Activated CD8-positive, alpha-beta memory T cell treated with anti-CD3 and anti-CD28 coated beads, Interleukin-2, amount 50 U/mL, for 1 hour (primary cell): ENCODE measurements around the gene RPP25L.
"Not testable (repeated sequence)": the region's sequence is repeated elsewhere in the genome, so short reads cannot be mapped to it uniquely, and the experiment has no call there.

Experiments used
- DNase-seq: peaks from one replicate; pipeline ENCODE4 v3.0.0-alpha.2; 2020; ENCODE audit errors: extremely low read depth

Gene RPP25L

DNA sequence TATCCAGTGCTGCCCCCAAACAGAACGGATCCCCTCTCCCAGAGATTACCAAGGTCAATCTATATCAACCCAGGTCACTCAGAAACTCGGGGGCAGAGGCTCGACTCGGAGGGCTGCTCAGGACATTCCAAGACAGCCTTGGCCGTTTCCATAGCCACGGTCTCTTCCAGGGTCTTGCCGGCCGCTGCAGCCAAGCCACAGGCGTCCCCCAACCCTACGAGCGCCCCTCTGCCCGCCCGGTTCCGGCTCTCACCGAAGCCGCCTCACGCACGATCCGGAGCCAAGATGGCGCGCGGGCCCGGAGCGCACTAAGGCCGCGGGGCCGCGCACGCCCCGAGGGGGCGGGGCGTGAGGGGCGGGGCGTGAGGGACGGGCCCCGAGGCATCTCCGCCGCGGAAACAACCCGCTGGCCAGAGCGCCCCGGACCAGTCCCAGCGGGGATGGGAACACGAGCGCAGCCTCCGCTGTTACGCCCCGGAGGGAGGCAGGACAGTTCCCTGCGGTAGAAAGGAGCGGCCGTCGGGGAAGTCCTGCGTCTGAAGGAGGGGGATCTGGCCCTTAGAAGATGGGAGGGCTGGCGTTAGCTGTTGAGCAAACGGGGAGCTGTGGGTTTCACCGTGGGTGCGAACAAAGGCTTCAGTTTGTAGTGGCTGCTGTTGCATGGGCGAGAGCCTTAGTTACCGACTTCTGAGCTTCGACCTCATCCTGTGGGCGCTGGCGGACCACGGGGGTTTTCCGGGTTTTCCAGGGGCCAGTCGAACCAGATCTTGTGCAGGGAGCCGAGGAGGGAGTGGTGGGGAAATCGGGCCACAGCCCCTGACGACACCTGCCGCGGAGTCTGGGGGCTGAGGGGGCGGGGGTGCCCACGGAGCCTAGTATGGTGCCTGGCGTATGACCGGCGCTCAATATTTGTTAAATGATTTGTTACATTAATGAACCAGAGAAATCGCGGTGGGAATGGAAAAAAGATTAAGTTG, at the start of gene RPP25L:
Gene RPP25L (minus strand): TSS at position 287 of the 977 bp plus-strand sequence. CDS start 801 bp downstream, outside the sequence.
- DNase-seq = no peak

GRCh38 chr9:34659592-34660253, 47.8 kb upstream of the RPP25L start:
- no peak for DNase-seq

GRCh38 chr9:34658461-34658860, 46.6 kb upstream of the RPP25L start:
- no peak for DNase-seq

DNA sequence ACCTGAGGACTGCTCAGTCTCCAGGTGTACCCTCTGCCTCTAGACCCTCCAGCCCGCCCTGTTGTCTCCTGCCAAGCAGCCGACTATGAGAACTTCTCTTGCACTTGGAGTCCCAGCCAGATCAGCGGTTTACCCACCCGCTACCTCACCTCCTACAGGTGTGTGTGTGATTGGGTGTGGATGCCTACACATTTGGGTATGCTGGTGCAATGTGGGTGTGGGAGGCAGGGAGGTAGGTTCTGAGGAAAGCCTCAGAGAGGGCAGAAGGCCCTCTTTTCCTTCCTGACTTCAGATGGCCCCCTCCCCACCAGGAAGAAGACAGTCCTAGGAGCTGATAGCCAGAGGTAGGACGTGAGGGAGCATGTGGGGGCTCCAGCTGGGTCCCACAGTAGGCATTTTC, 45.1 kb upstream of the RPP25L start:
- DNase-seq = no peak

- no peak for DNase-seq
Measured at GRCh38 chr9:34655394-34655793, 43.5 kb upstream of the RPP25L start.

DNA sequence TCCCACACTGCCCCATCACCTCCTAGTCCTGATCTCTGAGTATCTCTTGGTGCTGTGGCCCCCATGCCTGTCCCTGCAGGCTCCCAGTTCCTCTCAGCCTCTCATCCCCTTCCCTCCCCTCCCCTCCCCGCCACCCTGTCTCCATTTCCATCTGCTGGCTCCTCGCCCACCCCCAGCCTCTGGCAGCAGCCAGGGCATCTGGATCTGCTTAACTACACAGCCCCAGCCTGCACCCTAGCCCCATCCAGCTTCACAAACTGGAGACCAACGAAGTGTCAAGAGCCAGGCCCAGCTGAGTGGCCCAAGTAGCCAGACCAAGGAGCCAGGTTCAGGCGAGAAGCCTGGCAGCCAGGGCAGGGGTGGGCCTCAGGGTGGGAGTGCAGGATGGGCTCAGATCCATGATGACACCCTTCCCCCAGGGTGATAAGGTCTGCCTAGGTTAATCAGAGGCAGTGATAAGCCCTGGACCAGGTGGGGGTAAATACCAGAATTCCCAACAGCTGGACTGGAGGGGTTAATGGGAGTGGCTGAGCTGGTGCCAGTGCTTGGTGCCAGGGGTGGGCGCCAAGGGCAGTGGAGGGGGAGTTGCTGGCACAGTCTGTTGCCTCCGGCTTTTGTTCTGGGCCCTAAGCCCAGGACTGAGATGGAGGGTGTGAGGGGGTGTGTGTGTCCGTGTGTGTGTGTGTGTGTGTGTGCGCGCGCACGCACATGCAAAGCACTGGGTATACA, 42.6 kb upstream of the RPP25L start:
- no peak for DNase-seq

DNA sequence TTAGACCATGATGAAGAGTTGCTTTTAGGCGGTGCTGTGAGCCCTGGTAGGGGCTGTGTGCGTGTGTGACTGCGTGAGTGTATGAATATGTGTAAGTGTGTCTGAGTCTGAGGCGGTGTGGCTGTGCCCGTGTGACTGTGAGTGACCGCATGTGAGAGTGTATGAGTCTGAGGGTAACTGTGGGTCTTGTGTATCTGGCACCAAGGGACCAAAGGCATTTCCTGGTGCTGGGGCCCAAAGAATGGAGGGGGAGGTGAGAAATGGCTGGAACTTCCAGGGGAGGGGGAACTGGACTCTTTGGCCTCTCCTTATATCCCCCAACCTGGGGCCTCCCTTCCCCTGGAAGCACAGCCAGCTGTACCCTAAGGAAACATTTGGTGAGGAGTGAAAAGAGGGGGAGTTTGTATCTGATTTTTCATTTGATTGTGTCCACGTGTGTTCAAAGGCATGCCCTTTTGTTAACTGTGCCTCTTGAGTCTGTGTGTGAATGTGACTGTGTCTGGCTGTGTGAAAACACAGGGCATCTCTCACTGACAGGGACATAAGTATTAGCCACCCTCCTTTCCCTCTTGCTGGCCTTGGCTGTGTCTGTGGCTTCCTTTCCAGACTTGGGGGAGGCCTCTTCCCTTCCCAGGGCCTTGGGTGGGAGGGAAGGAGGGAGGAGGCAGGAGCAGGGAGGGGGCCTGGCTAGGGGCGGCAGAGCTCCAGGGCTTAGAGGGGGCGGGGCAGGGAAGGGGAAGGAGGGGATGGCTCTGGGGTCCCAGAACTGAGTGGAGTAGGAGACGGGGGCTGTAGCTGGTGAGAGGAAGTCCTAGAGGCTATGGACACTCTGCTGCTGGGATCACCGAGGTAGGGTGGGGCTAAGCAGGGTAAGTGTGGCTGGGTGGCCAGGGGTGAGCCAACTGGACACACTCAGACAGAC, 41.5 kb upstream of the RPP25L start:
- no peak for DNase-seq

DNA sequence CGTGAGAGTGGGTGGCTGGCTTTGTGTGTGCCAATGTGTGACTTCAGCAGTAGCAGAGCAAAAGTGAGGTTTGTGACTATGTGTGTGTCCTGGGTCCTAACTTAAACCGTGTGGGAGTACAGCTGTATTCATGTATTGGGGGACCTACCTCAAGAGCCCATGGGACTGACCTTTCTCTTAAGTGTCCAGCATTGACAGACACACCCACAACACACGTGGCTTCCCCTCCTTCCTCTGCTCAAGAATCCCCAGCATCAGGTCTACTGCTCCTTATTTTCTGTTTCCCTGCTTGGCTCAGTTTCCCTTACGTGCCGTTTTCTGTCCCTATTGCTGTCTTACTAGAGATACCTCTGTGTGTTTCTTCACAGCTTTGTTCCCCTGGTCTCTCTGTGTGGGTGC, 40.7 kb upstream of the RPP25L start:
- no peak for DNase-seq

- DNase-seq = no peak
Measured at GRCh38 chr9:34651876-34652601, 40.1 kb upstream of the RPP25L start, which contains the start of gene IL11RA. TSS of gene IL11RA (plus strand) at chr9:34652185. CDS start at chr9:34655218, 3,033 bp downstream.

GRCh38 chr9:34651321-34651720, 39.4 kb upstream of the RPP25L start:
- DNase-seq = no peak

DNA sequence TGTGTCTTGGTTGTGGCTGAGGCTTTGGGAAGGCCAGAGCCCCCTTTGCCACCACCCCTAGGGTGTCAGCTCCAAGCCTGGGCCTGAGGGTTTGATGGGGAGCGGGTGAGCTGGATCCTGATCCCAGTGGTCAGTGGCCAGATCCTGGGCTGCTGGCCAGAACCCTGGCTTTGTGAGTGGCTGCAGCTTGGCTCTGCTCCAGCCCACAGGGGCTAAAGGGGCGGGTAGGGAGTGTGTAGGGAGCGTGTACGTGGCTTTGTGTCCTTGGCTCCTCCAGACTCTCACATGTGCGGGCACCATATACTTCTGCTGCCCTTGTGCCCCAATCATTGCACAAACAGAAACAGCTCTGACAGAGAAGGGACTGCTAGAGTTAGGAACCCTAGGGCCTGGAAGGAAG, 38.9 kb upstream of the RPP25L start:
- no peak for DNase-seq

DNA sequence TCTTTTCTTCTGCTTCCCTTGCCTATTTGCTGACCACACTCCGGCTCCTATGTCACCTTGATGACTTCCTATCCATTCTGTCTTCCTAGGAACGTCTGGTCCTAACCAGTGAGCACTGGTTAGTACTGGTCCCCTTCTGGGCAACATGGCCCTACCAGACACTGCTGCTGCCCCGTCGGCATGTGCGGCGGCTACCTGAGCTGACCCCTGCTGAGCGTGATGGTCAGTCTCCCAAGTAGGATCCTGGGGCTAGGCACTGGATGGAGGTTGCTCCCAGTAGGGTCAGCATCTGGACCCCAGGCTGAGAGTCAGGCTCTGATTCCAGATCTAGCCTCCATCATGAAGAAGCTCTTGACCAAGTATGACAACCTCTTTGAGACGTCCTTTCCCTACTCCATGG, 36.8 kb upstream of the RPP25L start:
- no peak for DNase-seq

- DNase-seq = no peak
Measured at GRCh38 chr9:34647651-34648050, 35.8 kb upstream of the RPP25L start.

DNA sequence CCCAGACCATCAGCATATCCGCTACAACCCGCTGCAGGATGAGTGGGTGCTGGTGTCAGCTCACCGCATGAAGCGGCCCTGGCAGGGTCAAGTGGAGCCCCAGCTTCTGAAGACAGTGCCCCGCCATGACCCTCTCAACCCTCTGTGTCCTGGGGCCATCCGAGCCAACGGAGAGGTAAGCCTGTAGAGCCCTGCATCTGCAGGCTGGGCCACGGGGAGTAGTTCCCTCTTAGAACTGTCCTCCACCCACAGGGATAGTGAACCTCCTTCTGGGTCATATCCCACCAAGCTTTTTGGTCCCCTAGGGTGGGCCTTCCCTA, 35.1 kb upstream of the RPP25L start:
- no peak for DNase-seq

DNA sequence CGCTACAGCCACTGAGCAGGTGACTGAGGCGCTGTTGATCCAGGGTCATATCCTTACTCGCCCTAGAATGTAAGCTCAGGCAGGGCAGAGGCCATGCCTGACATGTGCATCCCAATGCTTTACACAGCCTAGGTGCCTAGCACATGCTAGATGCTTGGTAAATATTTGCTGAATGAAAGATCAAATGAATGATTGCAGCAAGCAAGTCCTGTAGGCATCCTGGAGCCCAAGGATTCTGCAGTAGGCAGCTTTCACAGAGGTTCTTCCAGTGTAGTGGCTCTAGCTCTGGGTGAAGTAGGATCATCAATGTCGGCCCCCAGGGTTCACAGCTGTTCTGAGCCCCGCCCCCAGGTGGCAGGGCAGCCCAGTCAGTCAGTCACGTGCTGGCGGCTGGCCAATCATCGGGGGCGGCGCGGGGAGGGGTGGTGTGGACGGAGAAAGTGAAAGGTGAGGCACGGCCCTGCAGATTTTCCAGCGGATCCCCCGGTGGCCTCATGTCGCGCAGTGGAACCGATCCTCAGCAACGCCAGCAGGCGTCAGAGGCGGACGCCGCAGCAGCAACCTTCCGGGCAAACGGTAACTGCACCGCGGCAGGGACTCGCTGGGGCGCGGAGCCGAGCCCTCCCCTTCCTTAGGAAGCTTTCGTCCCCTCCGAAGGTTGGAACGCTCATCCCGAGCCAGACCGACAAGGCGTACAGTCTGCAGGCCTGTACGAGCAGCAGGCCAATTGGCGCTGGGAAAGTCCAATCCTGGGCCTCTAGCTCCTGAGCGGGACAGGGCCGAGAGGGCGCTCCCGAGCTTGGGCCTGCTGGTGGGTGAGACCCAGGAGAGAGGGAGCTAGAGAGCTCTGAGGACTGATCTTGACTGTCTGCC, 34.5 kb upstream of the RPP25L start, which contains the start of gene GALT:
Gene GALT (plus strand): TSS at position 465 of the 873 bp plus-strand sequence. CDS start 30 bp downstream, at position 495.
- DNase-seq = peak; percentile 91

GRCh38 chr9:34644766-34645314, 32.9 kb upstream of the RPP25L start:
- no peak for DNase-seq

DNA sequence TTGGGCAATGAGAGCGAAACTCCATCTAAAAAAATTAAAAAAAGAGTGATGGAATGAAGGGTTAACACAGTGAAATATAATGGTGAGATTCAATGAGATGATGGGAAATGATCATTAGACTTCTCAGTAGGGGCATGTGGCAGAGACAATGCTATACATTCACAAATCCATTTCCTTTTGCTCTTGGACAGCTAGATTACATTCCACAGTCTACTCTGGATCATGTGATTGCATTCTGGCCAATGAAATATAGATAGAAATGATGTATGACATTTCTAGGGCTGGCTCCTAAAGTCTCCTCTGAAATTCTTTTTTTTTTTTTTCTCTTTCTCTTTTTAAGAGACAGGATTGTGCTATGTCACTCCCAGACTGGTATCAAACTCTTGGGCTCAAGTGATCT, 30.8 kb upstream of the RPP25L start:
- no peak for DNase-seq

GRCh38 chr9:34639322-34639721, 27.4 kb upstream of the RPP25L start:
- DNase-seq = not testable (repeated sequence)

GRCh38 chr9:34638138-34638445, 26.2 kb upstream of the RPP25L start:
- DNase-seq = no peak
